HepG2 (cell line): ENCODE data around the gene ITPRIPL1. TPM values are rescaled to one million over a fixed set of nuclear protein-coding genes. Genes with fewer than 3 reads are reported as not detected.

Experiments used
- AKAP8 ChIP-seq: sonication (generic); formaldehyde crosslinking; IDR thresholded peaks from 2 replicates; pipeline ENCODE4 v1.5.1; 2020; ENCODE audit warnings: mild to moderate bottlenecking, missing genetic modification reagents
- ARNTL ChIP-seq: sonication (generic); formaldehyde crosslinking; IDR thresholded peaks from 2 replicates; pipeline ENCODE4 v1.4.0; 2020; ENCODE audit warnings: mild to moderate bottlenecking, missing genetic modification reagents
- CHCHD3 ChIP-seq: sonication (generic); formaldehyde crosslinking; IDR thresholded peaks from 2 replicates; pipeline ENCODE4 v1.8.0; 2022; ENCODE audit warnings: mild to moderate bottlenecking, missing genetic modification reagents, moderate library complexity
- FOXK2 ChIP-seq: fragments of 450-650 bp; IDR thresholded peaks from 2 replicates; pipeline ENCODE4 v1.6.1; 2016
- PHF20 ChIP-seq: sonication (generic); formaldehyde crosslinking; IDR thresholded peaks from 2 replicates; pipeline ENCODE4 v1.5.0; 2020; ENCODE audit warnings: mild to moderate bottlenecking, missing genetic modification reagents
- TFDP1 ChIP-seq: IDR thresholded peaks from 2 replicates; pipeline ENCODE4 v1.6.1; 2016; ENCODE audit warnings: missing compliant biosample characterization, missing genetic modification reagents, borderline replicate concordance
- ZBTB2 ChIP-seq: sonication (generic); formaldehyde crosslinking; IDR thresholded peaks from 2 replicates; pipeline ENCODE4 v1.8.0; 2022; ENCODE audit warnings: low read depth, missing genetic modification reagents
- ZBTB34 ChIP-seq: sonication (generic); formaldehyde crosslinking; IDR thresholded peaks from 2 replicates; pipeline ENCODE4 v1.8.0; 2022; ENCODE audit warnings: mild to moderate bottlenecking, missing genetic modification reagents
- ZHX2 ChIP-seq, 2 experiments: sonication (generic) in 1 of 2; formaldehyde crosslinking in 1 of 2; IDR thresholded peaks; 2 replicates each; pipeline versions ENCODE4 v1.6.1 to v1.9.0; 2014 to 2022; ENCODE audit warnings: antibody characterized with exemption in 1 of 2, borderline replicate concordance in 1 of 2, inconsistent platforms in 1 of 2, low read depth in 1 of 2, missing genetic modification reagents in 1 of 2
- ZNF331 ChIP-seq: sonication (generic); formaldehyde crosslinking; IDR thresholded peaks from 2 replicates; pipeline ENCODE4 v1.4.0; 2020; ENCODE audit warnings: missing genetic modification reagents
- ZNF44 ChIP-seq: sonication (generic); formaldehyde crosslinking; IDR thresholded peaks from 2 replicates; pipeline ENCODE4 v1.5.1; 2020; ENCODE audit warnings: mild to moderate bottlenecking, missing genetic modification reagents
- ZNF879 ChIP-seq: sonication (generic); formaldehyde crosslinking; IDR thresholded peaks from 2 replicates; pipeline ENCODE4 v1.8.1; 2023; ENCODE audit warnings: missing genetic modification reagents
- ZXDC ChIP-seq: sonication (generic); formaldehyde crosslinking; IDR thresholded peaks from 2 replicates; pipeline ENCODE4 v1.5.0; 2020; ENCODE audit warnings: mild to moderate bottlenecking, missing genetic modification reagents
- polyA plus RNA-seq, 8 experiments: library from polyadenylated mRNA; depleted of rRNA in 3 of 8; stranded (reverse) in 7 of 8; unstranded in 1 of 8; fragments of >200 nt; fragmentation: Illumina TruSeq in 4 of 8; extraction: Trizol in 4 of 8; gene quantifications; 2 replicates each; pipeline versions ENCODE4 v1.2.1 to v1.2.3, GENCODE V29; 2011 to 2016; ENCODE audit warnings: low read depth in 4 of 8, missing spikeins in 1 of 8, mixed read lengths in 1 of 8; ENCODE audit not compliant: insufficient read depth in 1 of 8
- total RNA-seq, 5 experiments: library from RNA; depleted of rRNA; stranded (reverse); fragments of >200 nt; fragmentation: Illumina TruSeq; extraction: Trizol; gene quantifications; 2 replicates each; pipeline ENCODE4 v1.2.3, GENCODE V29; 2016; ENCODE audit warnings: low read depth in 1 of 5

ITPRIPL1 gene
- total and polyA plus RNA-seq, 2 of the 13 experiments (the other 11 are each of a cell fraction or from before 2014, with no cell fraction given) = 4.3 to 11.7 TPM

GRCh38 chr2:96305091-96305978, 19.8 kb upstream of the ITPRIPL1 start, which contains the start of gene SNRNP200 (continued):
- TF ChIP-seq ZNF331 (CRISPR knock-in tag) = peak; percentile 66
- TF ChIP-seq TFDP1 (CRISPR knock-in tag) = peak; percentile 93
- peak; percentile 92; the same call in 1 of the 2 replicates for TF ChIP-seq ARNTL (CRISPR knock-in tag)
- TF ChIP-seq ZXDC = peak; percentile 56; the same call in 1 of the 2 replicates
- peak; percentile 99 for TF ChIP-seq PHF20
- no peak; the same call in 1 of the 2 replicates for TF ChIP-seq ZBTB2 (CRISPR knock-in tag)
- no peak for TF ChIP-seq ZNF879
- TF ChIP-seq CHCHD3 (CRISPR knock-in tag) = 0 out of 2 replicates have a peak, but pooled peaks have one; percentile 74
- TF ChIP-seq ZHX2 (IDR thresholded peaks at IDR 0.05; ENCODE audit: low read depth) = peak; percentile 84; the same call in 1 of the 2 replicates
- peak; percentile 92 for TF ChIP-seq ZHX2 (CRISPR knock-in tag; IDR thresholded peaks at IDR 0.05; ENCODE audit: borderline replicate concordance)
- TF ChIP-seq ZBTB34 (CRISPR knock-in tag) = no peak
- TF ChIP-seq ZNF44 (CRISPR knock-in tag) = peak; percentile 84; the same call in 1 of the 2 replicates
- TF ChIP-seq AKAP8 = peak; percentile 91
- TF ChIP-seq FOXK2 = peak; percentile 42; the same call in 1 of the 2 replicates
